Esophagus squamous epithelium (tissue), 4 donors: ENCODE results near the gene APH1A.
A peak's percentile ranks its signal among the peaks of the same experiment; 100 is the strongest.

ENCODE experiments used
- CTCF ChIP-seq, 6 experiments: fragments of 450-650 bp in 4 of 6; fragments of 200-600 bp in 2 of 6; sonication (generic) in 2 of 6; IDR thresholded peaks; one replicate each; pipeline ENCODE4 v1.5.1; 2016 to 2019; ENCODE audit warnings: antibody characterized with exemption in 6 of 6, mild to moderate bottlenecking in 4 of 6, moderate library complexity in 4 of 6
- POLR2A ChIP-seq, 4 donors: fragments of 450-650 bp; IDR thresholded peaks; one replicate each; pipeline ENCODE4 v1.6.1; 2017; ENCODE audit warnings: antibody characterized with exemption in 4 of 4, mild to moderate bottlenecking in 4 of 4, moderate library complexity in 3 of 4

- TF ChIP-seq CTCF (IDR thresholded peaks at IDR 0.05) = peak; percentile 53 to 80 (median 72)
- no peak for TF ChIP-seq POLR2A (IDR thresholded peaks at IDR 0.05)
Observed at GRCh38 chr1:150281221-150281757, 12.5 kb upstream of the APH1A start.
